ENCODE results near the gene PTPN14. TPM values are rescaled to one million over a fixed set of nuclear protein-coding genes. Genes with fewer than 3 reads are reported as not detected.

Gene PTPN14
- total RNA-seq, 1 experiment from 2014 or later: 37.5 TPM

DNA sequence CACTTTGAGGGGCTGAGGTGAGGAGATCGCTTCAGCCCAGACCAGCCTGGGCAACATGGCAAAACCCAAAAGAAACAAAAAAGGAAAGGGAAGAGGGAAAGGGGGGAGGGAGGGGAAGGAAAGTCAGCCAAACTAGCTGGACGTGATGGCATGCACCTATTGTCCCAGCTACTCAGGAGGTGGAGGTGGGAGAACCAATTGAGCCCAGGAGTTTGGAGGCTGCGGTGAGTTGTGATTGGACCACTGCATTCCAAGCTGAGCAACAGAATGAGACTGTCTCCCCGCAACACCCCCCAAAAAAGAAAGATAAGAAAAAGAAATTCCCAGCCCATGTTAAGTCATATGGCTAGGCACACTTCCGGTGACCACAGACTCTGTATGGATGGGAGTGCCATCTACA, 128.4 kb downstream of the PTPN14 start (continued):
- TF ChIP-seq, protein P1, sequence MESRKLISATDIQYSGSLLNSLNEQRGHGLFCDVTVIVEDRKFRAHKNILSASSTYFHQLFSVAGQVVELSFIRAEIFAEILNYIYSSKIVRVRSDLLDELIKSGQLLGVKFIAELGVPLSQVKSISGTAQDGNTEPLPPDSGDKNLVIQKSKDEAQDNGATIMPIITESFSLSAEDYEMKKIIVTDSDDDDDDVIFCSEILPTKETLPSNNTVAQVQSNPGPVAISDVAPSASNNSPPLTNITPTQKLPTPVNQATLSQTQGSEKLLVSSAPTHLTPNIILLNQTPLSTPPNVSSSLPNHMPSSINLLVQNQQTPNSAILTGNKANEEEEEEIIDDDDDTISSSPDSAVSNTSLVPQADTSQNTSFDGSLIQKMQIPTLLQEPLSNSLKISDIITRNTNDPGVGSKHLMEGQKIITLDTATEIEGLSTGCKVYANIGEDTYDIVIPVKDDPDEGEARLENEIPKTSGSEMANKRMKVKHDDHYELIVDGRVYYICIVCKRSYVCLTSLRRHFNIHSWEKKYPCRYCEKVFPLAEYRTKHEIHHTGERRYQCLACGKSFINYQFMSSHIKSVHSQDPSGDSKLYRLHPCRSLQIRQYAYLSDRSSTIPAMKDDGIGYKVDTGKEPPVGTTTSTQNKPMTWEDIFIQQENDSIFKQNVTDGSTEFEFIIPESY (IDR thresholded peaks at IDR 0.05; ENCODE audit: extremely low read depth, insufficient replicate concordance, low read length): no peak

DNA sequence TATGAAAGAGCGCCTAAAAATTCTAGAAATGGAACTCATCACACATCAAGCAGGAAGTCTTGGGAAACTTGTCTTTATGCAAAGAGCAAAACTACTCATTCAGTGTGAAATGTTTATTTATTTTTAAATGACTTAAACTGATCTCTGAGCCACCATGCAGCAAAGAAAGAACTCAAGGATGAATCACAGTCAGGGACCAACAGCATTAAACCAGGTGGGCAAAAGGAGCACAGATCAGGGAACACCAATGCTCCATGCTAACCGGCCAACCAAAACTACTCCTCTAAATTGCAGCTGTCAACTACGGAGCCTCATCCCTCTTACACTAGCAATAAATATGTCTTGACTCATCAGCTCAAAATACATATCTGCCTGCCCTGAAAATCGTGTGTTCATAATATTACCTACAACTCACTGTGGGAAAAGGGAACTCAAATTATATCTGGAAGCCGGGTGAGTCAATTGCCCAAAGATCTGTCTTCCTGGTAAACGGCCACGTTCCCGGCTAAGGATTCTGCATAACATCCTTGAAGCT, 129.2 kb downstream of the PTPN14 start:
- POLR2A ChIA-PET: no interaction called here
- Histone ChIP-seq H3K27ac (ENCODE audit: low read depth, low read length) (no peak overlapping the region), H3K4me2 (ENCODE audit: low read length) (no peak overlapping the region), H3K4me3 (replicated peaks in 1 of 2; ENCODE audit: low read depth in 1 of 2, low read length in 2 of 2) (no peak overlapping the region), H3K9ac (ENCODE audit: low read length) (no peak overlapping the region), H3K79me2 (ENCODE audit: insufficient read depth, low read length) (peaks cover 6% of the 10 kb centered on the region; the same call in 1 of the 2 replicates), H4K20me1 (ENCODE audit: insufficient read depth) (no peaks in the 10 kb centered on the region), H3K9me2 (ENCODE audit: insufficient read depth) (no peaks in the 10 kb centered on the region), H3K4me1 (ENCODE audit: control insufficient read depth in 1 of 2, insufficient read depth in 2 of 2, low read length in 2 of 2) (peaks cover 3 to 5% of the 10 kb centered on the region in 2 experiments; a peak in 2 of 4 replicates), H3K36me3 (ENCODE audit: control insufficient read depth in 1 of 2, insufficient read depth in 2 of 2, low read length in 2 of 2) (no peaks in the 10 kb centered on the region), H2AFZ (ENCODE audit: low read depth, low read length, poor library complexity, severe bottlenecking) (no peak overlapping the region), H3K27me3 (ENCODE audit: insufficient read depth, low read length) (no peaks in the 10 kb centered on the region), H3K9me3 (ENCODE audit: control insufficient read depth in 1 of 2, insufficient read depth in 1 of 2, low read depth in 1 of 2, low read length in 2 of 2) (no peaks in the 10 kb centered on the region)
- CTCF ChIA-PET: no interaction called here
- DNase-seq (ENCODE audit: low read depth, low spot score) (no peak), ATAC-seq (no peak)
- no TSS peak for BruUV-seq (replicated peaks)
- RAD21 ChIA-PET (ENCODE audit: low non-redundant PET in 1 of 2, low total read pairs in 2 of 2, uncharacterized antibody in 2 of 2, unreplicated experiment in 2 of 2): no interaction called here
- TF ChIP-seq JUND (IDR thresholded peaks at IDR 0.05) (no peak), ELF1 (IDR thresholded peaks at IDR 0.05; ENCODE audit: borderline replicate concordance, low read depth) (no peak), POLR2AphosphoS5 (IDR thresholded peaks at IDR 0.05; ENCODE audit: low read depth, low read length) (no peak), CEBPB (IDR thresholded peaks at IDR 0.05; ENCODE audit: low read depth) (no peak)
- TF ChIP-seq, protein P2, sequence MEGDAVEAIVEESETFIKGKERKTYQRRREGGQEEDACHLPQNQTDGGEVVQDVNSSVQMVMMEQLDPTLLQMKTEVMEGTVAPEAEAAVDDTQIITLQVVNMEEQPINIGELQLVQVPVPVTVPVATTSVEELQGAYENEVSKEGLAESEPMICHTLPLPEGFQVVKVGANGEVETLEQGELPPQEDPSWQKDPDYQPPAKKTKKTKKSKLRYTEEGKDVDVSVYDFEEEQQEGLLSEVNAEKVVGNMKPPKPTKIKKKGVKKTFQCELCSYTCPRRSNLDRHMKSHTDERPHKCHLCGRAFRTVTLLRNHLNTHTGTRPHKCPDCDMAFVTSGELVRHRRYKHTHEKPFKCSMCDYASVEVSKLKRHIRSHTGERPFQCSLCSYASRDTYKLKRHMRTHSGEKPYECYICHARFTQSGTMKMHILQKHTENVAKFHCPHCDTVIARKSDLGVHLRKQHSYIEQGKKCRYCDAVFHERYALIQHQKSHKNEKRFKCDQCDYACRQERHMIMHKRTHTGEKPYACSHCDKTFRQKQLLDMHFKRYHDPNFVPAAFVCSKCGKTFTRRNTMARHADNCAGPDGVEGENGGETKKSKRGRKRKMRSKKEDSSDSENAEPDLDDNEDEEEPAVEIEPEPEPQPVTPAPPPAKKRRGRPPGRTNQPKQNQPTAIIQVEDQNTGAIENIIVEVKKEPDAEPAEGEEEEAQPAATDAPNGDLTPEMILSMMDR (IDR thresholded peaks at IDR 0.05 in 2 of 3, conservative IDR thresholded peaks at IDR 0.05 in 1 of 3; ENCODE audit: borderline replicate concordance in 1 of 3, insufficient read depth in 1 of 3, low read depth in 2 of 3, low read length in 2 of 3): no peak
- TF ChIP-seq, protein P3, sequence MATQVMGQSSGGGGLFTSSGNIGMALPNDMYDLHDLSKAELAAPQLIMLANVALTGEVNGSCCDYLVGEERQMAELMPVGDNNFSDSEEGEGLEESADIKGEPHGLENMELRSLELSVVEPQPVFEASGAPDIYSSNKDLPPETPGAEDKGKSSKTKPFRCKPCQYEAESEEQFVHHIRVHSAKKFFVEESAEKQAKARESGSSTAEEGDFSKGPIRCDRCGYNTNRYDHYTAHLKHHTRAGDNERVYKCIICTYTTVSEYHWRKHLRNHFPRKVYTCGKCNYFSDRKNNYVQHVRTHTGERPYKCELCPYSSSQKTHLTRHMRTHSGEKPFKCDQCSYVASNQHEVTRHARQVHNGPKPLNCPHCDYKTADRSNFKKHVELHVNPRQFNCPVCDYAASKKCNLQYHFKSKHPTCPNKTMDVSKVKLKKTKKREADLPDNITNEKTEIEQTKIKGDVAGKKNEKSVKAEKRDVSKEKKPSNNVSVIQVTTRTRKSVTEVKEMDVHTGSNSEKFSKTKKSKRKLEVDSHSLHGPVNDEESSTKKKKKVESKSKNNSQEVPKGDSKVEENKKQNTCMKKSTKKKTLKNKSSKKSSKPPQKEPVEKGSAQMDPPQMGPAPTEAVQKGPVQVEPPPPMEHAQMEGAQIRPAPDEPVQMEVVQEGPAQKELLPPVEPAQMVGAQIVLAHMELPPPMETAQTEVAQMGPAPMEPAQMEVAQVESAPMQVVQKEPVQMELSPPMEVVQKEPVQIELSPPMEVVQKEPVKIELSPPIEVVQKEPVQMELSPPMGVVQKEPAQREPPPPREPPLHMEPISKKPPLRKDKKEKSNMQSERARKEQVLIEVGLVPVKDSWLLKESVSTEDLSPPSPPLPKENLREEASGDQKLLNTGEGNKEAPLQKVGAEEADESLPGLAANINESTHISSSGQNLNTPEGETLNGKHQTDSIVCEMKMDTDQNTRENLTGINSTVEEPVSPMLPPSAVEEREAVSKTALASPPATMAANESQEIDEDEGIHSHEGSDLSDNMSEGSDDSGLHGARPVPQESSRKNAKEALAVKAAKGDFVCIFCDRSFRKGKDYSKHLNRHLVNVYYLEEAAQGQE (IDR thresholded peaks at IDR 0.05; ENCODE audit: low read depth): no peak
- TF ChIP-seq, protein P4, sequence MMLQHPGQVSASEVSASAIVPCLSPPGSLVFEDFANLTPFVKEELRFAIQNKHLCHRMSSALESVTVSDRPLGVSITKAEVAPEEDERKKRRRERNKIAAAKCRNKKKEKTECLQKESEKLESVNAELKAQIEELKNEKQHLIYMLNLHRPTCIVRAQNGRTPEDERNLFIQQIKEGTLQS (IDR thresholded peaks at IDR 0.05): no peak
- intact Hi-C loops (cut with micrococcal nuclease): no loop called here
